ENCODE measurements around the gene ALKAL2.
"Not testable (repeated sequence)": the region's sequence is repeated elsewhere in the genome, so short reads cannot be mapped to it uniquely, and the experiment has no call there.

The ALKAL2 gene

GRCh38 chr2:287911-288757 lies at the start of gene ALKAL2:
Gene ALKAL2 (minus strand): TSS chr2:288091. CDS start chr2:287835, 256 bp downstream.
- DNase-seq (ENCODE audit: low spot score) = no peak

GRCh38 chr2:336949-337348 lies 49.1 kb upstream of the ALKAL2 start:
- not testable (repeated sequence) for DNase-seq (ENCODE audit: low spot score)

GRCh38 chr2:336360-336759 lies 48.5 kb upstream of the ALKAL2 start:
- DNase-seq (ENCODE audit: low spot score) = no peak

- DNase-seq (ENCODE audit: low spot score) = no peak
Observed at GRCh38 chr2:332592-332991, 44.7 kb upstream of the ALKAL2 start.

- DNase-seq (ENCODE audit: low spot score) = no peak
Observed at GRCh38 chr2:328761-329160, 40.9 kb upstream of the ALKAL2 start.

- DNase-seq (ENCODE audit: low spot score) = no peak
Observed at GRCh38 chr2:323035-323434, 35.1 kb upstream of the ALKAL2 start.

- no peak for DNase-seq (ENCODE audit: low spot score)
Observed at GRCh38 chr2:322326-322725, 34.4 kb upstream of the ALKAL2 start.

- DNase-seq (ENCODE audit: low spot score) = no peak
Observed at GRCh38 chr2:320561-320960, 32.7 kb upstream of the ALKAL2 start.

- no peak for DNase-seq (ENCODE audit: low spot score)
Observed at GRCh38 chr2:319059-319600, 31.2 kb upstream of the ALKAL2 start.

GRCh38 chr2:317501-318424 lies 29.9 kb upstream of the ALKAL2 start:
- no peak for DNase-seq (ENCODE audit: low spot score)

GRCh38 chr2:316381-316780 lies 28.5 kb upstream of the ALKAL2 start:
- no peak for DNase-seq (ENCODE audit: low spot score)

- not testable (repeated sequence) for DNase-seq (ENCODE audit: low spot score)
Observed at GRCh38 chr2:315925-316324, 28.0 kb upstream of the ALKAL2 start.

GRCh38 chr2:314561-315336 lies 26.9 kb upstream of the ALKAL2 start:
- DNase-seq (ENCODE audit: low spot score) = no peak

- no peak for DNase-seq (ENCODE audit: low spot score)
Observed at GRCh38 chr2:313991-314390, 26.1 kb upstream of the ALKAL2 start.

- no peak for DNase-seq (ENCODE audit: low spot score)
Observed at GRCh38 chr2:310994-311393, 23.1 kb upstream of the ALKAL2 start.

- DNase-seq (ENCODE audit: low spot score) = no peak
Observed at GRCh38 chr2:309954-310510, 22.1 kb upstream of the ALKAL2 start.

GRCh38 chr2:309148-309953 lies 21.5 kb upstream of the ALKAL2 start:
- no peak for DNase-seq (ENCODE audit: low spot score)

GRCh38 chr2:305366-305765 lies 17.5 kb upstream of the ALKAL2 start:
- no peak for DNase-seq (ENCODE audit: low spot score)

GRCh38 chr2:296354-296753 lies 8.5 kb upstream of the ALKAL2 start:
- no peak for DNase-seq (ENCODE audit: low spot score)

GRCh38 chr2:295090-295489 lies 7.2 kb upstream of the ALKAL2 start:
- no peak for DNase-seq (ENCODE audit: low spot score)
